ENCODE measurements around the gene GASK1A.
"Not testable (repeated sequence)": the region's sequence is repeated elsewhere in the genome, so short reads cannot be mapped to it uniquely, and the experiment has no call there.

Gene GASK1A

GRCh38 chr3:43062040-43062563, 83.0 kb downstream of the GASK1A start:
- Histone ChIP-seq H4K20me1 (ENCODE audit: insufficient read depth, low read length) (no peaks in the 10 kb centered on the region), H3K4me2 (ENCODE audit: insufficient read depth, low read length) (no peak overlapping the region), H3K79me2 (ENCODE audit: insufficient read depth, low read length) (no peaks in the 10 kb centered on the region), H3K36me3 (ENCODE audit: insufficient read depth, low read length) (no peaks in the 10 kb centered on the region), H3K27ac (ENCODE audit: low read length) (no peak overlapping the region), H3K9ac (ENCODE audit: low read depth, low read length) (no peak overlapping the region), H3K4me1 (ENCODE audit: insufficient read depth, low read length) (peaks cover 14% of the 10 kb centered on the region), H3K4me3 (ENCODE audit: low read depth in 1 of 2, low read length in 2 of 2) (no peak overlapping the region), H3K9me3 (ENCODE audit: insufficient read depth, low read length, severe bottlenecking) (no peaks in the 10 kb centered on the region), H2AFZ (ENCODE audit: low read depth, low read length) (no peak overlapping the region), H3K27me3 (ENCODE audit: insufficient read depth, low read length, poor library complexity) (no peaks in the 10 kb centered on the region)
- DNase-seq (no peak), ATAC-seq (ENCODE audit: insufficient read depth, low read depth) (no peak)
- TF ChIP-seq EZH2 (IDR thresholded peaks at IDR 0.05; ENCODE audit: borderline replicate concordance, low read depth, low read length, severe bottlenecking) = no peak
- TF ChIP-seq, protein P1, sequence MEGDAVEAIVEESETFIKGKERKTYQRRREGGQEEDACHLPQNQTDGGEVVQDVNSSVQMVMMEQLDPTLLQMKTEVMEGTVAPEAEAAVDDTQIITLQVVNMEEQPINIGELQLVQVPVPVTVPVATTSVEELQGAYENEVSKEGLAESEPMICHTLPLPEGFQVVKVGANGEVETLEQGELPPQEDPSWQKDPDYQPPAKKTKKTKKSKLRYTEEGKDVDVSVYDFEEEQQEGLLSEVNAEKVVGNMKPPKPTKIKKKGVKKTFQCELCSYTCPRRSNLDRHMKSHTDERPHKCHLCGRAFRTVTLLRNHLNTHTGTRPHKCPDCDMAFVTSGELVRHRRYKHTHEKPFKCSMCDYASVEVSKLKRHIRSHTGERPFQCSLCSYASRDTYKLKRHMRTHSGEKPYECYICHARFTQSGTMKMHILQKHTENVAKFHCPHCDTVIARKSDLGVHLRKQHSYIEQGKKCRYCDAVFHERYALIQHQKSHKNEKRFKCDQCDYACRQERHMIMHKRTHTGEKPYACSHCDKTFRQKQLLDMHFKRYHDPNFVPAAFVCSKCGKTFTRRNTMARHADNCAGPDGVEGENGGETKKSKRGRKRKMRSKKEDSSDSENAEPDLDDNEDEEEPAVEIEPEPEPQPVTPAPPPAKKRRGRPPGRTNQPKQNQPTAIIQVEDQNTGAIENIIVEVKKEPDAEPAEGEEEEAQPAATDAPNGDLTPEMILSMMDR (IDR thresholded peaks at IDR 0.05; ENCODE audit: borderline replicate concordance, extremely low read depth, low read length, poor library complexity, severe bottlenecking) = no peak

DNA sequence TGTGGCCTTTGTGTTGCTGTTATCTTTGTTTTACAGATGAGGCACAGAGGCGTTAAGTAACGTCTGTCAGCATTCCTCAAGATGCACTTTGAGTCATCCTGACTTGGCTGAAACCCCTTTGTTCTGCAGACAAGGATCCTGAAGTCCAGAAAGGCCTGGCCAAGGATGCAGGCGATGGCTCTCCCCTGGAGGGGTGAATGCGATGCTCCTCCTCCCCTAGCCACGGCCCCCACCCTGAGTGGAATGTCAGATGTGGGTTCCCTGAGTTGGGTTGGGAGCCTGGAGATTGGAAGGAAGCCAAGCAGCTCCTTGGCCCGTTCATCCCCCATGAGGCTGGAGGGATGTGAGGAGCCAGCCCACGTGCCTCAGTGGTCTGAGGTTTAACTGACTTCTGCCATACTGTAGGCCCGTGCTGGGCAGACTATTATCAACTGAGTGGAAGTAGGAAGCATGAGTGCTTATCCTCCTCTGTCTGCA, 83.5 kb downstream of the GASK1A start:
- Histone ChIP-seq H4K20me1 (ENCODE audit: insufficient read depth, low read length) (no peaks in the 10 kb centered on the region), H2AFZ (ENCODE audit: low read depth, low read length) (no peak overlapping the region), H3K27me3 (ENCODE audit: insufficient read depth, low read length, poor library complexity) (no peaks in the 10 kb centered on the region), H3K4me1 (ENCODE audit: insufficient read depth, low read length) (peaks cover 14% of the 10 kb centered on the region), H3K36me3 (ENCODE audit: insufficient read depth, low read length) (no peaks in the 10 kb centered on the region), H3K9ac (ENCODE audit: low read depth, low read length) (no peak overlapping the region), H3K9me3 (ENCODE audit: insufficient read depth, low read length, severe bottlenecking) (no peaks in the 10 kb centered on the region), H3K79me2 (ENCODE audit: insufficient read depth, low read length) (no peaks in the 10 kb centered on the region), H3K4me3 (ENCODE audit: low read depth in 1 of 2, low read length in 2 of 2) (no peak overlapping the region), H3K27ac (ENCODE audit: low read length) (no peak overlapping the region; the same call in 1 of the 2 replicates), H3K4me2 (ENCODE audit: insufficient read depth, low read length) (no peak overlapping the region)
- TF ChIP-seq EZH2 (IDR thresholded peaks at IDR 0.05; ENCODE audit: borderline replicate concordance, low read depth, low read length, severe bottlenecking) = no peak
- TF ChIP-seq, protein P1 (IDR thresholded peaks at IDR 0.05; ENCODE audit: borderline replicate concordance, extremely low read depth, low read length, poor library complexity, severe bottlenecking) = no peak
- peak; percentile 24 for DNase-seq
- peak; percentile 63; the same call in 2 of the 3 replicates for ATAC-seq (ENCODE audit: insufficient read depth, low read depth)

DNA sequence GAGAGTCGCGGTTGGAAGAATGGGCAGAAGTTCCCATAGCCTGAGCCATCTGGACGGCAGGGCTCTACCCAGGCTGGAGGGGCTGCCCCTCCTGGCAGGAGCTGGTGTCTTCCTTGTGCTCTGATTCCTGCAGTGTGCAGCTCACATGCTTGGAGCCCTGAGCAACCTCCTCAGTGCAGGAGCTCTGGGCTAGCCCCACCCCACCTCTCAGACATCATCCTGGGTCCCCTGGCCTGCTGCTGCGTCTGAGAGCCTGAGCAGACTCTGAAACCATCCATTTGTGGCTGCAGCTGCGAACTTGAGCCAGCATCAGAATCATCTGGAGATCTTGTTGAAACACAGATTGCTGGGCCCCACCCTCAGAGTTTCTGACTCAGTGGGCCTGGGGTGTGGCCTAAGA, 84.0 kb downstream of the GASK1A start:
- H3K4me2 ChIP-seq (ENCODE audit: insufficient read depth, low read length) = no peak overlapping the region
- no peaks in the 10 kb centered on the region for H3K36me3 ChIP-seq (ENCODE audit: insufficient read depth, low read length)
- H3K4me3 ChIP-seq (ENCODE audit: low read depth in 1 of 2, low read length in 2 of 2) = no peak overlapping the region
- no peak overlapping the region for H2AFZ ChIP-seq (ENCODE audit: low read depth, low read length)
- H3K4me1 ChIP-seq (ENCODE audit: insufficient read depth, low read length) = peaks cover 14% of the 10 kb centered on the region
- DNase-seq (no peak), ATAC-seq (ENCODE audit: insufficient read depth, low read depth) (peak; percentile 42; the same call in 1 of the 3 replicates)
- no peaks in the 10 kb centered on the region for H3K79me2 ChIP-seq (ENCODE audit: insufficient read depth, low read length)
- H4K20me1 ChIP-seq (ENCODE audit: insufficient read depth, low read length) = no peaks in the 10 kb centered on the region
- no peaks in the 10 kb centered on the region for H3K27me3 ChIP-seq (ENCODE audit: insufficient read depth, low read length, poor library complexity)
- no peak overlapping the region for H3K9ac ChIP-seq (ENCODE audit: low read depth, low read length)
- no peak for TF ChIP-seq EZH2 (IDR thresholded peaks at IDR 0.05; ENCODE audit: borderline replicate concordance, low read depth, low read length, severe bottlenecking)
- TF ChIP-seq, protein P1 (IDR thresholded peaks at IDR 0.05; ENCODE audit: borderline replicate concordance, extremely low read depth, low read length, poor library complexity, severe bottlenecking) = no peak
- H3K27ac ChIP-seq (ENCODE audit: low read length) = no peak overlapping the region; the same call in 1 of the 2 replicates
- H3K9me3 ChIP-seq (ENCODE audit: insufficient read depth, low read length, severe bottlenecking) = no peaks in the 10 kb centered on the region

DNA sequence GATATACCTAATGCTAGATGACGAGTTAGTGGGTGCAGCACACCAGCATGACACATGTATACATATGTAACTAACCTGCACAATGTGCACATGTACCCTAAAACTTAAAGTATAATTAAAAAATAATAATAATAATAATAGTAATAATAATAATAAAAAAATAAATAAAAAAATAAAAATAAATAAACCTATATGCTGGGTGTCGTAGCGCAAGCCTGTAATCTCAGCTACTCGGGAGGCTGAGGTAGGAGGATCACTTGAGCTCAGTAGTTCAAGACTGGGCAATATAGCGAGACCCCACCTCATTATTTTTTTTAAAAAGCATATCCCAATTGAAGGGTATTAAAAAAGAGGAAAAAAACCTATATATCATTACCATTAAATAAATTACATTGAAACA, 91.6 kb downstream of the GASK1A start:
- H3K27me3 ChIP-seq (ENCODE audit: insufficient read depth, low read length, poor library complexity); H3K27ac ChIP-seq (ENCODE audit: low read length); H3K79me2 ChIP-seq (ENCODE audit: insufficient read depth, low read length); H3K9me3 ChIP-seq (ENCODE audit: insufficient read depth, low read length, severe bottlenecking); ATAC-seq (ENCODE audit: insufficient read depth, low read depth); DNase-seq; H3K36me3 ChIP-seq (ENCODE audit: insufficient read depth, low read length); H2AFZ ChIP-seq (ENCODE audit: low read depth, low read length); H3K4me2 ChIP-seq (ENCODE audit: insufficient read depth, low read length); H3K4me1 ChIP-seq (ENCODE audit: insufficient read depth, low read length); H3K4me3 ChIP-seq (ENCODE audit: low read depth in 1 of 2, low read length in 2 of 2); H3K9ac ChIP-seq (ENCODE audit: low read depth, low read length); H4K20me1 ChIP-seq (ENCODE audit: insufficient read depth, low read length): not testable (repeated sequence)
